WERI-Rb-1 (cell line): Measurements from ENCODE around the gene KLF18.

Experiments
- DNase-seq: peaks from one replicate; pipeline ENCODE4 v3.0.0-alpha.2; 2020
- H3K27ac ChIP-seq: fragments of 250-450 bp; sonication (Bioruptor Pico); 2 replicates; pipeline ENCODE4 v1.5.1; 2020; ENCODE audit warnings: mild to moderate bottlenecking, moderate library complexity
- H3K27me3 ChIP-seq: fragments of 250-450 bp; sonication (Bioruptor Pico); 2 replicates; pipeline ENCODE4 v1.5.1; 2021; ENCODE audit warnings: mild to moderate bottlenecking, low read depth, moderate library complexity; ENCODE audit not compliant: insufficient read depth, severe bottlenecking
- H3K36me3 ChIP-seq: fragments of 250-450 bp; sonication (Bioruptor Pico); 2 replicates; pipeline ENCODE4 v1.5.1; 2020; ENCODE audit warnings: mild to moderate bottlenecking, moderate library complexity
- H3K4me3 ChIP-seq: 2 replicates; pipeline ENCODE4 v1.5.1; 2011; ENCODE audit warnings: low read depth, mild to moderate bottlenecking, control low read depth, low read length
- H3K9me3 ChIP-seq: fragments of 250-450 bp; sonication (Bioruptor Pico); 2 replicates; pipeline ENCODE4 v1.5.1; 2021; ENCODE audit warnings: mild to moderate bottlenecking, moderate library complexity; ENCODE audit not compliant: severe bottlenecking
- CTCF ChIP-seq: IDR thresholded peaks from 2 replicates; pipeline ENCODE4 v1.5.1; 2011; ENCODE audit warnings: low read depth, mild to moderate bottlenecking, control low read depth, inconsistent platforms, low read length

Gene KLF18

GRCh38 chr1:44141531-44141930 is at the start of gene KLF18:
Gene KLF18, minus strand, starts transcription at chr1:44141631. Its CDS starts 0 bp downstream, at chr1:44141631.
- H3K27ac ChIP-seq: no peak within 1 kb of the TSS
- no peak for TF ChIP-seq CTCF
- peaks cover 17% of the 10 kb centered on the region for H3K9me3 ChIP-seq
- no peaks in the 10 kb centered on the region for H3K36me3 ChIP-seq
- no peaks in the 10 kb centered on the region for H3K27me3 ChIP-seq
- H3K4me3 ChIP-seq: no peak within 1 kb of the TSS
- no peak for DNase-seq

- Histone ChIP-seq H3K4me3 (no peak overlapping the region), H3K36me3 (no peaks in the 10 kb centered on the region), H3K9me3 (peaks cover 21% of the 10 kb centered on the region), H3K27ac (no peak overlapping the region), H3K27me3 (no peaks in the 10 kb centered on the region)
- no peak for TF ChIP-seq CTCF
- DNase-seq: no peak
Measured at GRCh38 chr1:44174630-44175029, 33.2 kb upstream of the KLF18 start.

GRCh38 chr1:44170281-44170823 is 28.9 kb upstream of the KLF18 start:
- Histone ChIP-seq H3K27ac (no peak overlapping the region), H3K36me3 (no peaks in the 10 kb centered on the region), H3K9me3 (peaks cover 15% of the 10 kb centered on the region), H3K4me3 (no peak overlapping the region), H3K27me3 (no peaks in the 10 kb centered on the region)
- DNase-seq: no peak
- no peak for TF ChIP-seq CTCF

GRCh38 chr1:44168520-44169098 is 27.2 kb upstream of the KLF18 start:
- Histone ChIP-seq H3K36me3 (no peaks in the 10 kb centered on the region), H3K4me3 (no peak overlapping the region), H3K27ac (no peak overlapping the region), H3K27me3 (no peaks in the 10 kb centered on the region), H3K9me3 (peaks cover 6% of the 10 kb centered on the region)
- no peak for DNase-seq
- TF ChIP-seq CTCF: peak; percentile 34

- H3K27ac ChIP-seq: no peak overlapping the region
- DNase-seq: no peak
- no peak for TF ChIP-seq CTCF
- no peaks in the 10 kb centered on the region for H3K36me3 ChIP-seq
- H3K27me3 ChIP-seq: no peaks in the 10 kb centered on the region
- peaks cover 3% of the 10 kb centered on the region for H3K9me3 ChIP-seq
- no peak overlapping the region for H3K4me3 ChIP-seq
Measured at GRCh38 chr1:44161546-44161945, 20.1 kb upstream of the KLF18 start.

- no peak overlapping the region for H3K4me3 ChIP-seq
- no peak for DNase-seq
- H3K27me3 ChIP-seq: no peaks in the 10 kb centered on the region
- peaks cover 3% of the 10 kb centered on the region for H3K9me3 ChIP-seq
- no peaks in the 10 kb centered on the region for H3K36me3 ChIP-seq
- H3K27ac ChIP-seq: no peak overlapping the region
- TF ChIP-seq CTCF: no peak
Measured at GRCh38 chr1:44158871-44159270, 17.4 kb upstream of the KLF18 start.
